T1000 (cell line): ENCODE data around the gene MAP3K7.
"Not testable (repeated sequence)": the region's sequence is repeated elsewhere in the genome, so short reads cannot be mapped to it uniquely, and the experiment has no call there.

ENCODE experiments used
- DNase-seq: peaks from one replicate; lab custom pipeline; 2025; ENCODE audit warnings: mixed read lengths; lab: John Stamatoyannopoulos, UW

MAP3K7 gene

GRCh38 chr6:90578894-90579549 is 7.8 kb downstream of the MAP3K7 start:
- no peak for DNase-seq

GRCh38 chr6:90575267-90575666 is 11.6 kb downstream of the MAP3K7 start:
- DNase-seq: no peak

DNA sequence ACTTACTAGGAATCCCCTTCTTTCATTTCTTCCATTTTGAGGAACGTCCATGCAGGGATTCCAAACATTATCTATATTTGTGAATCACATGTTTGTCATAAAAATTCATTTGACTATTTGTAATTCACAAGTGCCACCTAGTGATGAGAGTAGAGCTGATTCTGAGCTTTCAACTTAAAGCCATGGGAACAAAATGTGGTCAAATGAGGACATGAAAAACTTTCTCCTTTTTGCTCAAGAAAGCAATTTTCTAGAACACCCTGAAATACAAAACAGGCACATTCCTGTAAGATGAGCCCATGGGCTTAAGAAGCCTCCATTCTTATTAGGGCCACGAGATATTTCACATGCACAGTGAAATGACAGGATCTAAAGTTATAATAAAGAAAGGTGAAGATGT is 12.3 kb downstream of the MAP3K7 start:
- DNase-seq: no peak

GRCh38 chr6:90573624-90574023 is 13.2 kb downstream of the MAP3K7 start:
- DNase-seq: no peak

DNA sequence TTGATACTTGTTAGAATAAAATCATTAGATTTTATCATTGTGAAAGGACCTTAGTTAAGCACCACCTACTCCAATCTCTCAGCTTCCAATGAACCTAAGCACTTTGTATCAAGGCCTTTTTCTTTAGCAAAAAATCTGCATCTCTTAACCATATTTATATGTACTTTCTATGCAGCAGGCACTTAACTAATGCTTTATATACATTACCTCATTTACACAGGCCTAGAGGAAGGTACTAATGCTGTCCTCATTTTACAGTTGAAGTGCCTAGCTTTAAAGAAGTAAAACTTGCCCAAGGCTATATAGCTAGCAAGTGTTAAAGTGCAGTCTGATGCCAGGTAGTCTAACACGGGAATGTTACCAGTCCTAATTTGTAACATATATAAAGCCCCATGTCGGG is 14.0 kb downstream of the MAP3K7 start:
- DNase-seq: no peak

- no peak for DNase-seq
These were observed 17.6 kb downstream of the MAP3K7 start for GRCh38 chr6:90569223-90569622.

- DNase-seq: not testable (repeated sequence)
These were observed 19.2 kb downstream of the MAP3K7 start for GRCh38 chr6:90567682-90568081.

GRCh38 chr6:90562341-90562740 is 24.5 kb downstream of the MAP3K7 start:
- DNase-seq: not testable (repeated sequence)

DNA sequence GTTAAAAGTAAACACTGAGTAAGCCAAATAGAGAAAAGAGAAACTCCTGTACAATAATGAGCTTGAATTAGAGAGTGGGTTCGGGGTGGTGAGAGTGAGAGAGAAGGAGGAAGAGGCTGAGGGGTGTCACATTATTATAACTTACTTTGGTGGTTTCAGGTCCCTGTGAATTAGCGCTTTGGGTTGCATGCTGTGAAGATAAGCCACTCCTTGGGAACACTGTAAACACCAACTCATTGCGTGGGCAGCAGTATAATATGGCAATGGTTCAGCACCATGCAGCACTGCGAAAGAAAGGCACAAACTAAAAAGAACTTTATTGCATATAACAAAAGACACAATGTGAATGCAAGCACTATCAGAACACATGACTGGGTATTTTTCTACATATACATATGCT is 26.9 kb downstream of the MAP3K7 start:
- DNase-seq: no peak

GRCh38 chr6:90557006-90557405 is 29.9 kb downstream of the MAP3K7 start:
- no peak for DNase-seq

DNA sequence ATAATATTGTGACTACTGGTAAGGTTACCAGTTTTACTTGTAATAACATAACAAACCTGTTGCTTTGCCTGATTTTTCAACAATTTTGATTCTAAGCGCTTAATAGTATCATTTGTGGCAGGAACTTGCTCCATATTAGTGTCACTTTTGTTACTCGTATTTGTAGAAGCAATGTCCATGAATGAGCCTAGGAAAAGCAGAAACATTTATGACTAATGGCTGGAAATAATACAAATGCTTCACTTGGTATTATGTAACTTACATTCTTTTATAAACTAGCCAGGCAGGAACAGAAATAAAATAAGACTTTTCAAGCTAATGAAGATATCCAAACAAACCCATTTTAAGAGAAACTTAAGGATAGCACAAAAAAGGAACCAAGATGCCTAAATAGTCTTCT is 38.9 kb downstream of the MAP3K7 start:
- no peak for DNase-seq

- no peak for DNase-seq
These were observed 39.8 kb downstream of the MAP3K7 start for GRCh38 chr6:90547079-90547478.

GRCh38 chr6:90545448-90545847 is 41.4 kb downstream of the MAP3K7 start:
- no peak for DNase-seq

GRCh38 chr6:90544741-90545140 is 42.1 kb downstream of the MAP3K7 start:
- DNase-seq: no peak

- no peak for DNase-seq
These were observed 42.8 kb downstream of the MAP3K7 start for GRCh38 chr6:90544081-90544480.

- no peak for DNase-seq
These were observed 45.7 kb downstream of the MAP3K7 start for GRCh38 chr6:90541221-90541620.

DNA sequence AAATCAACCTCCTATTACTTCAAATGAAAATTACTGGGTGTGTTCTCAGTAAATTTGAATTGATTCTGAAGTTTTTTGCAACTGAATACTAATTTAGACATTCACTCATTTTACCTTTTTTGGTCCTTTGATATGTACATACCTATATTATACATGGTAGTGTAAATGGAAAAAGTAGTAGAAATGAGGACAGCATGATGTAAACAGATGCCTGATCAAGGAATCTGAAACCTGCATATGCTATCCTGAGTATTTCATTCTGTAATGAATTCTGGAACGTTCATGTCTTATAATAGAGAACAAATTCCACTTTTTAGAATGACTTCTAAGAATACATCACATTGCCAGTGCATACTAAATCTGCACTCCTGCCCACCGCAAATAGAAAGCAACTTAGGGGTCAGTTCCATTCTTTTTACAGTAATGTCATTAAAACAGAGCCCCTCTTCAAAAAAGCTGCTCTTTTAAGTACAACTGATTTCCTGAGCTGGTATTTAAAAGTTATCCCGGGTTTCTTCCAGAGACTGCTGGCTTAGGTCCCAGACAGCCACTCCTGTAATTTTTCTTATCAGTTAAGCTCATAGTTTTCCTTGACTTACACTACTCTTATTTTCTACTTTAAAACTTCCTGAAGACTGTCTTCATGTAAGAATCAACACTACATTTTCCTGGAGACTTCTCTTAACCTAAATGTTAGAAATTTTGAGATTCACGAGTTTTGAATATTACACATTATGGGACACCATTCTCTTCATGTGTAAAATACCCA is 48.4 kb downstream of the MAP3K7 start:
- DNase-seq: no peak

GRCh38 chr6:90537723-90538258 is 49.1 kb downstream of the MAP3K7 start:
- no peak for DNase-seq

DNA sequence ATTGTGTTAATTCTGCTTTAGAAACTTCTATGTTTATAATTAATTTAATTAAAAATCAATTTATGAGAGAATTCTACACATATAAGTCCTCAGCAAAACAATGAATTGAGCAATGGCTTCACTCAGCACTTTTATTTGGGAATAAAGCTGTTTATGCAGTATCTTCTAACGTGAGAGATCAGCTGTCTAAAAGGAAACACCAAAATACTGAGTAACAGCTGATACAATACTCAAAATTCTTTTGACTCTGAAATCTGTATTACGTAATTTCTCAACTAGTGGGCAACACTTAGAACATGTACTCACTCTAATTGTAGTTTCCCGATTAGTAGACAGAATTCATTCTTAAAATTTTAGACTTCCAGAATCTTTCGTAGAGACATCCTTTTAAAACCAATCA is 49.8 kb downstream of the MAP3K7 start:
- no peak for DNase-seq

GRCh38 chr6:90536520-90536919 is 50.4 kb downstream of the MAP3K7 start:
- DNase-seq: no peak

- DNase-seq: no peak
These were observed 52.4 kb downstream of the MAP3K7 start for GRCh38 chr6:90534337-90535025.

DNA sequence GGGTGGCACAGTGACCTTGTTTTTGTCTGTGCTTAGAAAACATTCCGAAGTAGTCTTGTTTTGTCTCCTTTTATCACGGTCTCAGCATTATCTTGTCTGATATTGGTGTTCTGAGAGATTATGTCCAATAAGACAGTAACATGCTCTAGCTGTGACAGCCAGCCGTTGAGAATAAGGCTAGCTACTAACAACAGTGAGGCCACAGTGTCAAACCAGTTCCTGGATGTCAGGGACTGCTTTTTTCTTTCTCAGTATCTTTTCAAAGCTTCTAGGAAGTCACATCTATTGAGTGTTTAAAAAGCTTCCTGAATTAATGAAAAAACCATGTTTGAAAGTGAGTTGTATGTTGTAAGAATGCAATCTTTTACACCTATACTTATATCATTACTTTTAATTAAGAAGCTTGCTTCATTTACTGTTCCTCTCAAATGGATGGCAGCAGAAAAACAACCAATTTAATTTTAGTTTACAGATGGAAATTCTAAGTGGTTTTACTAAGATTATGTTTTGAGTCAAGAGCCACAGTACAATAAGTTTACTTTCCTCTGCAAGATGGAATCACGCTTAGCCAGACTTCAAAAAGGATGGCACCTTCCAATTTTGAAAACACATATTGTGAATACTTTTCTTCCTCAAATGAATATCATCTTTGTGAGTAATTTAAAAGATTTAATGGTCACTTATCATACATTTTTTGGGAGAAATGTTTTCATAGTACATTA is 53.1 kb downstream of the MAP3K7 start:
- no peak for DNase-seq
